Prostate gland (tissue), 2 donors: ENCODE data around the gene TBC1D14. TPM values are rescaled to one million over a fixed set of nuclear protein-coding genes. Genes with fewer than 3 reads are reported as not detected.

Experiments used
- DNase-seq: peaks from one replicate; pipeline ENCODE4 v3.0.0-alpha.2; 2019; ENCODE audit warnings: low spot score
- H3K27ac ChIP-seq, 2 donors: fragments of 200-600 bp; sonication (generic); 2 replicates each; pipeline ENCODE4 v1.5.1; 2017 to 2019
- H3K27me3 ChIP-seq: fragments of 200-600 bp; sonication (generic); replicated peaks from 2 replicates; pipeline ENCODE4 v1.5.1; 2019; ENCODE audit not compliant: insufficient read depth
- H3K36me3 ChIP-seq, 2 donors: fragments of 200-600 bp; sonication (generic); 1 replicate in 1 of 2; 2 replicates in 1 of 2; pipeline versions ENCODE4 v1.5.1 to v1.8.1; 2017 to 2019
- H3K4me1 ChIP-seq: fragments of 200-600 bp; sonication (generic); replicated peaks from 2 replicates; pipeline ENCODE4 v1.5.1; 2019
- H3K4me3 ChIP-seq, 2 donors: fragments of 200-600 bp; sonication (generic); 2 replicates each; pipeline ENCODE4 v1.5.1; 2017 to 2019
- H3K9me3 ChIP-seq: fragments of 200-600 bp; sonication (generic); 2 replicates; pipeline ENCODE4 v1.5.1; 2017
- CTCF ChIP-seq, 4 experiments: fragments of 200-600 bp in 2 of 4; fragments of 450-650 bp in 2 of 4; sonication (generic) in 2 of 4; IDR thresholded peaks; 1 replicate in 3 of 4; 2 replicates in 1 of 4; pipeline ENCODE4 v1.5.1; 2016 to 2019; ENCODE audit warnings: antibody characterized with exemption in 4 of 4, mild to moderate bottlenecking in 2 of 4, moderate library complexity in 2 of 4
- POLR2A ChIP-seq: fragments of 450-650 bp; IDR thresholded peaks from one replicate; pipeline ENCODE4 v1.6.1; 2016; ENCODE audit warnings: antibody characterized with exemption, mild to moderate bottlenecking
- POLR2AphosphoS5 ChIP-seq: sonication (generic); formaldehyde crosslinking; IDR thresholded peaks from one replicate; pipeline ENCODE4 v1.6.1; 2017; ENCODE audit warnings: antibody characterized with exemption
- WGBS: methylation state at CpG from one replicate; pipeline ENCODE4 v1.1.5; 2018; 5-methylcytosine and 5-hydroxymethylcytosine counted together
- intact Hi-C: fragments of 100-400 bp; cut with DNase I; formaldehyde crosslinking; loops from one replicate; pipeline ENCODE4 v1.14.2; 2022
- total RNA-seq, 2 donors: library from RNA; depleted of rRNA; stranded (reverse); fragments of >200 nt; gene quantifications; one replicate each; pipeline ENCODE4 v1.1.0, GENCODE V29; 2016

The TBC1D14 gene
- total RNA-seq, 2 donors from 2014 or later = 56.2 to 90.5 TPM

DNA sequence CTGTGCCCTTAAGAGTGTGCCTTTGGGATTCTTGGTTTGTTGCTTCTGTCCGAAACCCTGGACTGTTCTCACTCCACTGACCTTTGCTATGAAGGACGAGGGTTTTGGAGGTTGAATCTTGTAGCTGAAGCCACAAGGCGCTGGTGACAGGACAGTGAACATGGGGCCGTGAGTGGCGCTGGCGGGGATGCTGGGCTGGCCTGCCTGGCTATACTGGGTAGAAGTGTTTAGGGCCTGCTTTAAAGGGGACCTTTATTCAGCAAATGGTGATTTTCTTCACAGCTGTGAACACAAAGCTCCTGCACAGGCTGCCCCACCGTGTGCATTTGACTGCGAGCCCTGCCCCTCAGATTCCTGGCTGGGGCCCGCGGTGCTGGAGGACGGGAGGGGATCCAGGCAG, 106.5 kb downstream of the TBC1D14 start:
- H3K36me3 ChIP-seq = no peaks in the 10 kb centered on the region
- no peaks in the 10 kb centered on the region for H3K9me3 ChIP-seq
- intact Hi-C loops = no loop called here
- H3K27me3 ChIP-seq = no peaks in the 10 kb centered on the region
- no peak for DNase-seq
- TF ChIP-seq POLR2A (no peak), CTCF (IDR thresholded peaks at IDR 0.05) (no peak), POLR2AphosphoS5 (no peak)
- H3K4me3 ChIP-seq = no peak overlapping the region
- 81% methylated on average over 11 of the region's 11 CpGs for WGBS
- no peaks in the 10 kb centered on the region for H3K4me1 ChIP-seq
- no peak overlapping the region for H3K27ac ChIP-seq

- Histone ChIP-seq H3K27ac (no peak overlapping the region), H3K4me1 (no peaks in the 10 kb centered on the region), H3K9me3 (no peaks in the 10 kb centered on the region), H3K27me3 (no peaks in the 10 kb centered on the region), H3K36me3 (no peaks in the 10 kb centered on the region), H3K4me3 (no peak overlapping the region)
- intact Hi-C loops = no loop called here
- no peak for DNase-seq
- TF ChIP-seq POLR2A (no peak), CTCF (IDR thresholded peaks at IDR 0.05) (no peak)
- WGBS = 90% methylated on average over 6 of the region's 6 CpGs
Measured at GRCh38 chr4:7016512-7016911, 106.9 kb downstream of the TBC1D14 start.

DNA sequence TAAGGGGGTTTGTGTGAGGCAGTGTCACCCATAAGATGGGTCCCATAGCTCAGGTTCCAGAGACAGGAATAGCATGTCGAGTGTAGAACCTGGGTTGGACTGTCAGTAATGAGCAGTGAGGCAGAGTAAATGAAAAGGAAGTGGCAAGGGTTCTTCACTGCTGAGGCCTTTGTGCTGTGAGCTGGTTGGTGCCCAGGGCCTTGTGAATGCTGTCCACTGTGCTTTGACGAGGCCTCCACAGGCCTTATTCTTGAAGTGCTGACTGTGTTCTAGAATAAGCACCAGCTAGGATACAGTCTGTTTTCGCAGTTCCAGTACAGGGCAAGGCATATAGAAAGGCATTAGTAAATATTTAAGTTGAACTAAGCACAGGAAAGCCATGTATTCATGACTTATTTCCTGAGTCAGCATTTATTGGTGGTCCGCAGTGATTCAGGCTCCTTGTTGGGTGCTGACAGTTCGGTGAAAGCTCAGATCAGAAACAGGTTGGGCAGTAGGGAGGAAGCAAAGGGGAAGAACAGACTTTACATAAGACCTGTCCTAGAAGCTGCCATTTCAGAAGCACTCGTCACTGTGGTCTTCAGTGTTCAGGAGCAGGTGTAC, 107.9 kb downstream of the TBC1D14 start:
- no peak overlapping the region for H3K4me3 ChIP-seq
- 93% methylated on average over 6 of the region's 6 CpGs for WGBS
- no peak overlapping the region for H3K27ac ChIP-seq
- H3K36me3 ChIP-seq = peaks cover 0 to 3% of the 10 kb centered on the region in 2 donors
- TF ChIP-seq CTCF (IDR thresholded peaks at IDR 0.05) (no peak), POLR2AphosphoS5 (no peak), POLR2A (no peak)
- no peaks in the 10 kb centered on the region for H3K4me1 ChIP-seq
- intact Hi-C loops = no loop called here
- H3K27me3 ChIP-seq = no peaks in the 10 kb centered on the region
- H3K9me3 ChIP-seq = no peaks in the 10 kb centered on the region
- no peak for DNase-seq

DNA sequence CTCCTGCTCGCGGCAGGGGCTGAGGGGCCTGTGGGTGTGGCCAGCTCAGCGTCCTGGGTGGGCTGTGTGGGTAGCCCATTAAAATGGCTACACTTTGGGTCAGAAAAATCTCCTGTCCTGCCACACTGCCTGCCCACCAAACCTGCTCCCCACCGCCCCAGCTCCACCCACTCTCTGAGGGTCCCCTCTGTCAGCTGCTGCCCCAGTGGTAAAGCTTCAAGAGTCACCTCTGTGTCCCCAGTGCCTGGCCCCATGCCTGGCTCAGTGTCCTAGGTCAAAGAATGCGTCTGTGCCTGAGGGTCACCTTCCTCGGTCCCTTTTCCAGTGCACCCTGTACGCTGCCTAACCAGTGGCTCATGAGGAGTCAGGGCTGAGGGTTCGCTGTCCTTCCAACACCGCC, 108.7 kb downstream of the TBC1D14 start:
- H3K27me3 ChIP-seq = no peaks in the 10 kb centered on the region
- H3K9me3 ChIP-seq = no peaks in the 10 kb centered on the region
- 89% methylated on average over 9 of the region's 9 CpGs for WGBS
- TF ChIP-seq CTCF (IDR thresholded peaks at IDR 0.05) = no peak
- TF ChIP-seq POLR2A = no peak
- TF ChIP-seq POLR2AphosphoS5 = no peak
- H3K4me1 ChIP-seq = no peaks in the 10 kb centered on the region
- no peak overlapping the region for H3K27ac ChIP-seq
- H3K4me3 ChIP-seq = no peak overlapping the region
- H3K36me3 ChIP-seq = peaks cover 0 to 3% of the 10 kb centered on the region in 2 donors
- intact Hi-C loops = no loop called here
- no peak for DNase-seq

- no peak for DNase-seq
- Histone ChIP-seq H3K4me3 (no peak overlapping the region), H3K9me3 (no peaks in the 10 kb centered on the region), H3K36me3 (peaks cover 0 to 3% of the 10 kb centered on the region in 2 donors), H3K4me1 (no peaks in the 10 kb centered on the region), H3K27ac (no peak overlapping the region), H3K27me3 (no peaks in the 10 kb centered on the region)
- intact Hi-C loops = no loop called here
- 81% methylated on average over 10 of the region's 10 CpGs for WGBS
- TF ChIP-seq POLR2AphosphoS5 (no peak), POLR2A (no peak)
Measured at GRCh38 chr4:7019367-7019766, 109.7 kb downstream of the TBC1D14 start.
